Adrenal gland (tissue), 5 donors: ENCODE measurements around the gene TULP4.

Experiments used
- POLR2A ChIP-seq, 2 donors: fragments of 450-650 bp; IDR thresholded peaks; one replicate each; pipeline ENCODE4 v1.6.1; 2017; ENCODE audit warnings: antibody characterized with exemption in 2 of 2, mild to moderate bottlenecking in 2 of 2, moderate library complexity in 1 of 2
- TF ChIP-seq, protein P1 (sequence below), 6 experiments: fragments of 450-650 bp in 4 of 6; fragments of 200-600 bp in 2 of 6; sonication (generic) in 1 of 6; IDR thresholded peaks; 1 replicate in 5 of 6; 2 replicates in 1 of 6; pipeline versions ENCODE4 v1.5.1 to v1.8.0; 2016 to 2021; ENCODE audit warnings: antibody characterized with exemption in 6 of 6, mild to moderate bottlenecking in 2 of 6, moderate library complexity in 1 of 6
- donor health status: DM: no; HTN: no; CAD: no.

DNA sequence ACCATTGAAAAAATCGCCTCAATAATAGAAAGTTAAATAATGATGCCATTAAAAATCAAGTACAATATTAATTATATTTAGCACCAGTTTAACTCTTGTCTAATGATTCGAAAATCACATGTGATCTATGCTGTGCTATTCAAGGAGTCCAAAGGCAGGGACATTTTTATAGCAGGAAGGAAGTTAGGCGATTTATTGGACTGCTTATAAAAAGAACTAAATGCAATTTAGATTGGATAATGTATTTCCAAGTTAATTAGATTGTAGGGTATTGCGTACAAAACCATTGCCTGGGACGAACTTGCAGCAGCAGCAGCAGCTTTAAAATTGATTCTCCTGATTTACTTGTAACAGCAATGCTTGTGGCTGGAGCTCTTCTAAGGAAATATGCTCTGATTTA, 160.2 kb downstream of the TULP4 start:
- TF ChIP-seq, protein P1, sequence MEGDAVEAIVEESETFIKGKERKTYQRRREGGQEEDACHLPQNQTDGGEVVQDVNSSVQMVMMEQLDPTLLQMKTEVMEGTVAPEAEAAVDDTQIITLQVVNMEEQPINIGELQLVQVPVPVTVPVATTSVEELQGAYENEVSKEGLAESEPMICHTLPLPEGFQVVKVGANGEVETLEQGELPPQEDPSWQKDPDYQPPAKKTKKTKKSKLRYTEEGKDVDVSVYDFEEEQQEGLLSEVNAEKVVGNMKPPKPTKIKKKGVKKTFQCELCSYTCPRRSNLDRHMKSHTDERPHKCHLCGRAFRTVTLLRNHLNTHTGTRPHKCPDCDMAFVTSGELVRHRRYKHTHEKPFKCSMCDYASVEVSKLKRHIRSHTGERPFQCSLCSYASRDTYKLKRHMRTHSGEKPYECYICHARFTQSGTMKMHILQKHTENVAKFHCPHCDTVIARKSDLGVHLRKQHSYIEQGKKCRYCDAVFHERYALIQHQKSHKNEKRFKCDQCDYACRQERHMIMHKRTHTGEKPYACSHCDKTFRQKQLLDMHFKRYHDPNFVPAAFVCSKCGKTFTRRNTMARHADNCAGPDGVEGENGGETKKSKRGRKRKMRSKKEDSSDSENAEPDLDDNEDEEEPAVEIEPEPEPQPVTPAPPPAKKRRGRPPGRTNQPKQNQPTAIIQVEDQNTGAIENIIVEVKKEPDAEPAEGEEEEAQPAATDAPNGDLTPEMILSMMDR (IDR thresholded peaks at IDR 0.05): no peak
- no peak for TF ChIP-seq POLR2A (IDR thresholded peaks at IDR 0.05)
